GM23338 (cell line): ENCODE results near the gene THBS3. TPM values are rescaled to one million over a fixed set of nuclear protein-coding genes. Genes with fewer than 3 reads are reported as not detected.

Source experiments
- ATAC-seq: fragments of 200-7000 bp; cut with Tn5 transposase; 3 replicates; pipeline ENCODE4 v1.9.1; 2020
- DNase-seq: peaks from one replicate; pipeline ENCODE4 v3.0.0-alpha.2; 2015; ENCODE audit warnings: low spot score
- H2AFZ ChIP-seq: fragments of 200-600 bp; sonication (generic); 2 replicates; pipeline ENCODE4 v1.8.0; 2016; ENCODE audit warnings: antibody characterized with exemption, mild to moderate bottlenecking, moderate library complexity
- H3F3A ChIP-seq: fragments of 200-600 bp; sonication (generic); replicated peaks from 2 replicates; pipeline ENCODE4 v1.8.0; 2017; ENCODE audit warnings: antibody characterized with exemption, mixed run types, low read depth
- H3K27ac ChIP-seq: fragments of 200-600 bp; sonication (generic); 2 replicates; pipeline ENCODE4 v1.6.1; 2016; ENCODE audit warnings: low read depth
- H3K27me3 ChIP-seq: fragments of 200-600 bp; sonication (generic); 2 replicates; pipeline ENCODE4 v1.8.0; 2016; ENCODE audit warnings: mild to moderate bottlenecking, mixed run types, moderate library complexity; ENCODE audit not compliant: insufficient read depth
- H3K36me3 ChIP-seq: fragments of 200-600 bp; sonication (generic); 2 replicates; pipeline ENCODE4 v1.8.0; 2016; ENCODE audit warnings: mild to moderate bottlenecking; ENCODE audit not compliant: insufficient read depth
- H3K4me1 ChIP-seq: fragments of 200-600 bp; sonication (generic); 2 replicates; pipeline ENCODE4 v1.8.0; 2016; ENCODE audit warnings: mild to moderate bottlenecking, moderate library complexity; ENCODE audit not compliant: insufficient read depth
- H3K4me2 ChIP-seq: fragments of 200-600 bp; sonication (generic); 2 replicates; pipeline ENCODE4 v1.7.1; 2017; ENCODE audit warnings: mixed run types
- H3K4me3 ChIP-seq: fragments of 200-600 bp; sonication (generic); 2 replicates; pipeline ENCODE4 v1.6.1; 2016; ENCODE audit warnings: mixed run types
- H3K79me2 ChIP-seq: fragments of 200-600 bp; sonication (generic); replicated peaks from 2 replicates; pipeline ENCODE4 v1.8.0; 2017; ENCODE audit warnings: mild to moderate bottlenecking; ENCODE audit not compliant: insufficient read depth
- H3K9me2 ChIP-seq: fragments of 200-600 bp; sonication (generic); 2 replicates; pipeline ENCODE4 v1.8.0; 2017; ENCODE audit not compliant: insufficient read depth
- H4K20me1 ChIP-seq: fragments of 200-600 bp; sonication (generic); replicated peaks from 2 replicates; pipeline ENCODE4 v1.8.0; 2017; ENCODE audit warnings: mild to moderate bottlenecking; ENCODE audit not compliant: insufficient read depth
- H3K27ac Mint-ChIP-seq: 2 replicates; pipeline ENCODE4 v1.8.0; 2020; ENCODE audit warnings: inconsistent platforms, mild to moderate bottlenecking, moderate library complexity, mixed read lengths
- H3K27me3 Mint-ChIP-seq: 3 replicates; pipeline ENCODE4 v1.8.0; 2022; ENCODE audit warnings: low read depth, mild to moderate bottlenecking, moderate library complexity, mixed read lengths, inconsistent platforms; ENCODE audit not compliant: insufficient read depth, poor library complexity
- H3K36me3 Mint-ChIP-seq: 3 replicates; pipeline ENCODE4 v1.8.0; 2021; ENCODE audit warnings: low read depth, mild to moderate bottlenecking, inconsistent platforms, moderate library complexity, mixed read lengths
- H3K4me1 Mint-ChIP-seq: 3 replicates; pipeline ENCODE4 v1.8.0; 2020; ENCODE audit warnings: mild to moderate bottlenecking, inconsistent platforms, mixed read lengths
- H3K4me3 Mint-ChIP-seq: 3 replicates; pipeline ENCODE4 v1.8.0; 2021; ENCODE audit warnings: moderate library complexity, mild to moderate bottlenecking, inconsistent platforms, mixed read lengths
- H3K9me3 Mint-ChIP-seq: 3 replicates; pipeline ENCODE4 v1.8.0; 2020; ENCODE audit warnings: moderate library complexity, mild to moderate bottlenecking, inconsistent platforms, mixed read lengths
- CTCF ChIP-seq, 2 experiments: fragments of 200-600 bp in 1 of 2; sonication (generic) in 1 of 2; conservative IDR thresholded peaks; 2 replicates each; pipeline versions ENCODE4 v1.5.1 to v1.6.1; 2016 to 2017; ENCODE audit warnings: antibody characterized with exemption in 2 of 2, low read depth in 2 of 2, mild to moderate bottlenecking in 2 of 2, moderate library complexity in 1 of 2
- ETS1 ChIP-seq: IDR thresholded peaks from 2 replicates; pipeline ENCODE4 v1.6.1; 2016; ENCODE audit warnings: antibody characterized with exemption
- EZH2phosphoT487 ChIP-seq: fragments of 200-600 bp; sonication (generic); IDR thresholded peaks from one replicate; pipeline ENCODE4 v1.8.1; 2018; ENCODE audit warnings: antibody characterized with exemption; ENCODE audit not compliant: unreplicated experiment
- NANOG ChIP-seq: IDR thresholded peaks from 2 replicates; pipeline ENCODE4 v1.6.1; 2016; ENCODE audit warnings: antibody characterized with exemption, borderline replicate concordance
- REST ChIP-seq: IDR thresholded peaks from one replicate; pipeline ENCODE4 v1.6.1; 2018; ENCODE audit warnings: antibody characterized with exemption; ENCODE audit not compliant: unreplicated experiment
- STAT1 ChIP-seq: IDR thresholded peaks from one replicate; pipeline ENCODE4 v1.6.1; 2016; ENCODE audit warnings: antibody characterized with exemption; ENCODE audit not compliant: unreplicated experiment
- ZNF462 ChIP-seq: fragments of 250-450 bp; sonication (Bioruptor Pico); IDR thresholded peaks from 2 replicates; pipeline ENCODE4 v1.5.0; 2020; ENCODE audit warnings: mild to moderate bottlenecking, moderate library complexity
- polyA plus RNA-seq: library from polyadenylated mRNA; unstranded; fragments of >200 nt; fragmentation: Nextera tagmentation; extraction: Ambion mirVana; gene quantifications from 2 replicates; pipeline ENCODE4 v1.2.1, GENCODE V29; 2016
- total RNA-seq: library from RNA; depleted of rRNA; stranded (reverse); fragments of >200 nt; shearing (Covaris generic); gene quantifications from 2 replicates; pipeline ENCODE4 v1.2.3, GENCODE V29; 2014

Gene THBS3
- total and polyA plus RNA-seq, 2 experiments from 2014 or later, result 1.2 to 4.3 TPM

- DNase-seq, result no peak
- TF ChIP-seq EZH2phosphoT487 (no peak), CTCF (conservative IDR thresholded peaks at IDR 0.05; ENCODE audit: low read depth in 2 of 2) (no peak), NANOG (no peak)
These were observed 37.5 kb downstream of the THBS3 start for GRCh38 chr1:155170101-155170785.

GRCh38 chr1:155169541-155169940 is 38.2 kb downstream of the THBS3 start:
- no peak overlapping the region for H3K27ac Mint-ChIP-seq
- peaks cover 9% of the 10 kb centered on the region for H3K9me3 Mint-ChIP-seq
- no peaks in the 10 kb centered on the region for H3K27me3 ChIP-seq
- H3K79me2 ChIP-seq, result peaks cover 17% of the 10 kb centered on the region
- H3K4me2 ChIP-seq, result no peak overlapping the region
- no peak overlapping the region for H3K27ac ChIP-seq
- H3K36me3 Mint-ChIP-seq, result peaks cover 20% of the 10 kb centered on the region
- H3K4me3 Mint-ChIP-seq, result no peak overlapping the region; the same call in 2 of the 3 replicates
- no peak overlapping the region for H2AFZ ChIP-seq
- H4K20me1 ChIP-seq, result no peaks in the 10 kb centered on the region
- peaks cover 18% of the 10 kb centered on the region for H3K27me3 Mint-ChIP-seq
- no peak for DNase-seq
- no peaks in the 10 kb centered on the region for H3K9me2 ChIP-seq
- H3K4me3 ChIP-seq, result no peak overlapping the region
- no peak for ATAC-seq
- peaks cover 35% of the 10 kb centered on the region for H3F3A ChIP-seq
- H3K36me3 ChIP-seq, result no peaks in the 10 kb centered on the region
- peaks cover 19% of the 10 kb centered on the region for H3K4me1 Mint-ChIP-seq
- H3K4me1 ChIP-seq, result peaks cover 25% of the 10 kb centered on the region
- TF ChIP-seq STAT1, result no peak
- no peak for TF ChIP-seq ETS1
- no peak for TF ChIP-seq REST
- TF ChIP-seq ZNF462 (CRISPR knock-in tag), result no peak

More at GRCh38 chr1:155170101-155170785, 37.5 kb downstream of the THBS3 start:
- Mint-ChIP-seq H3K27me3 (peaks cover 19% of the 10 kb centered on the region), H3K4me1 (peaks cover 25% of the 10 kb centered on the region), H3K4me3 (0 out of 3 replicates have a peak overlapping the region, but pooled peaks have one; percentile 6), H3K9me3 (peaks cover 8% of the 10 kb centered on the region), H3K27ac (no peak overlapping the region), H3K36me3 (peaks cover 20% of the 10 kb centered on the region)
- no peak for ATAC-seq
- no peaks in the 10 kb centered on the region for H3K36me3 ChIP-seq
- H3K27me3 ChIP-seq, result no peaks in the 10 kb centered on the region
- no peak overlapping the region for H3K4me2 ChIP-seq
- no peaks in the 10 kb centered on the region for H4K20me1 ChIP-seq
- no peaks in the 10 kb centered on the region for H3K9me2 ChIP-seq
- H3K79me2 ChIP-seq, result peaks cover 17% of the 10 kb centered on the region
- no peak overlapping the region for H2AFZ ChIP-seq
- no peak overlapping the region for H3K27ac ChIP-seq
- H3K4me1 ChIP-seq, result peaks cover 30% of the 10 kb centered on the region
- H3K4me3 ChIP-seq, result no peak overlapping the region
- peaks cover 35% of the 10 kb centered on the region for H3F3A ChIP-seq
